Urinary bladder (tissue), 4 donors: ENCODE data around the gene PDE8B. TPM values are rescaled to one million over a fixed set of nuclear protein-coding genes. Genes with fewer than 3 reads are reported as not detected.
A peak's percentile ranks its signal among the peaks of the same experiment; 100 is the strongest.
"Not testable (repeated sequence)": the region's sequence is repeated elsewhere in the genome, so short reads cannot be mapped to it uniquely, and the experiment has no call there.

Experiments
- DNase-seq: peaks from one replicate; pipeline ENCODE4 v3.0.0-alpha.2; 2015; ENCODE audit errors: extremely low spot score
- H3K27ac ChIP-seq: one replicate; pipeline ENCODE4 v1.5.1; 2013; ENCODE audit warnings: low read depth, mild to moderate bottlenecking, moderate library complexity
- H3K36me3 ChIP-seq: one replicate; pipeline ENCODE4 v1.6.1; 2013; ENCODE audit warnings: mild to moderate bottlenecking, moderate library complexity; ENCODE audit not compliant: insufficient read depth
- H3K4me1 ChIP-seq: one replicate; pipeline ENCODE4 v1.6.1; 2013; ENCODE audit warnings: mild to moderate bottlenecking, moderate library complexity; ENCODE audit not compliant: insufficient read depth
- H3K4me3 ChIP-seq: one replicate; pipeline ENCODE4 v1.5.1; 2013; ENCODE audit warnings: low read depth, low read length
- WGBS: extraction: QIAGEN DNeasy Blood & Tissue Kit; methylation state at CpG from one replicate; pipeline ENCODE4 v1.1.7; 2013; 5-methylcytosine and 5-hydroxymethylcytosine counted together
- polyA plus RNA-seq: library from polyadenylated mRNA; stranded (reverse); fragments of 200-250 nt; gene quantifications from one replicate; pipeline ENCODE4 v1.2.3, GENCODE V29; 2013
- total RNA-seq: library from RNA; depleted of rRNA; stranded (reverse); fragments of >200 nt; gene quantifications from one replicate; pipeline ENCODE4 v1.2.3, GENCODE V29; 2014
- donor health status: healthy with polysubstance abuse.
- donor health status: healthy.

Gene PDE8B
- total and polyA plus RNA-seq, 2 donors: 2.4 to 2.9 TPM

DNA sequence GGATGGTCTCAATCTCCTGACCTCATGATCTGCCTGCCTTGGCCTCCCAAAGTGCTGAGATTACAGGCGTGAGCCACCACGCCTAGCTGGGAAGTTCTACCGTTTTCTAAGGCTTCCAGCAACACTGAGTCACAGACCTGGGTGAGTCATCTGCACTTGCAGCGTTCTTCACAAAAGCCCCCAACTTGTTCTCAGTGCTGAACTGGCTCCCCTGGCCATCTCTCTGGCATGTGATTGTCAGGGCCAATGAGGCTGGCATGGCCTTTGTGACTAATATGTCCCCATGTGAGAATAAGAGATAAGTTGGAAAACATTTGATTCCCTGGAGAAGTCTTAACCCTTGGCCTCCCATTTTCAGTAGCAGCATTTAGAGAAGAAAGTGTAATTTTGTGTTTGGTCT lies 157.3 kb downstream of the PDE8B start:
- DNase-seq: no peak
- no peaks in the 10 kb centered on the region for H3K4me1 ChIP-seq
- 85% methylated on average over 4 of the region's 4 CpGs for WGBS
- no peak overlapping the region for H3K27ac ChIP-seq
- H3K36me3 ChIP-seq: no peaks in the 10 kb centered on the region
- no peak overlapping the region for H3K4me3 ChIP-seq

DNA sequence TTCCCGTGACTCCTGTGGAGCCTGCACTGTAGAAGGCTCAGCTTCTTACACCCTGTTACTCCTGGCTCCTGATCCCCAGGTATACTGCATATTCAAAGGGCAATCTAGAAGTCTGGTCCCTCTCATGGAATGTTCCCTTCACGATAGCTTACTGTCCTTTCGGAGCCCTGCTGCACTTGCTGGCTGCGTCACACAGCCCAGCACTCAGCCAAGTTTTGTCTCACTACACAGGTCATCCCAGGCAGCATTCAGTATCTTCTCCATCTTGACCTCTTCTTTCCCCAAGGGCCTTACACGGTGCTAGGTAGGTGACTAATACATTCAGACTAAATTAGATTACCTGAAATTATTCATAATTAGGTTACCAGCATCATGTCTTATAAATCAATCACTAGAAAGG lies 157.9 kb downstream of the PDE8B start:
- 87% methylated on average over 5 of the region's 5 CpGs for WGBS
- H3K36me3 ChIP-seq: no peaks in the 10 kb centered on the region
- H3K27ac ChIP-seq: no peak overlapping the region
- DNase-seq: no peak
- no peak overlapping the region for H3K4me3 ChIP-seq
- no peaks in the 10 kb centered on the region for H3K4me1 ChIP-seq

GRCh38 chr5:77369566-77369965 lies 159.1 kb downstream of the PDE8B start:
- 59% methylated on average over 2 of the region's 2 CpGs for WGBS
- no peak for DNase-seq
- Histone ChIP-seq H3K4me1 (no peaks in the 10 kb centered on the region), H3K27ac (no peak overlapping the region), H3K36me3 (no peaks in the 10 kb centered on the region), H3K4me3 (no peak overlapping the region)

DNA sequence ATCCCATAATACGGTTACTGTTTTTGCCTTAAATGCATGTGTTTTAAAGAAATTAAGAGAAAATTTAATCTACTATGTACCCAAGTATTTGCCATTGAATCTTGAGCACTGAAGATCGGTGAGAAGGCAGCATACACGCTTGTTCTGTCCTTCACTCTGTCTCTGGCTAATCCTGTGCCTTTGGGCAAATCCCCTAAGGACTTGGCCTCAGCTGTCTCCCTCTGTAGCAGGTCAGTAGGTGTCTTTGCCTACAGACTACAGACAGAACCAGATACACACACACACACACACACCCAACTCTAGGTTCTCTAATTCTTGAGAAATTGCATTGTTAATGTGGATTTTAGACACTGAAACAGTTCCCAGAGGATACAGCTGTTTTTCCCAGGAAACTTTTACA lies 164.2 kb downstream of the PDE8B start:
- WGBS: 62% methylated on average over 3 of the region's 3 CpGs
- H3K36me3 ChIP-seq: no peaks in the 10 kb centered on the region
- no peak overlapping the region for H3K27ac ChIP-seq
- no peak for DNase-seq
- H3K4me3 ChIP-seq: no peak overlapping the region
- no peaks in the 10 kb centered on the region for H3K4me1 ChIP-seq

- H3K36me3 ChIP-seq: no peaks in the 10 kb centered on the region
- H3K27ac ChIP-seq: no peak overlapping the region
- no peak for DNase-seq
- no peaks in the 10 kb centered on the region for H3K4me1 ChIP-seq
- 85% methylated on average over 5 of the region's 5 CpGs for whole genome bisulfite sequencing
- H3K4me3 ChIP-seq: no peak overlapping the region
Observed at GRCh38 chr5:77376609-77377300, 166.3 kb downstream of the PDE8B start.

- no peak overlapping the region for H3K27ac ChIP-seq
- H3K4me3 ChIP-seq: no peak overlapping the region
- 58% methylated on average over 6 of the region's 6 CpGs for WGBS
- no peaks in the 10 kb centered on the region for H3K4me1 ChIP-seq
- DNase-seq: peak; percentile 21
- no peaks in the 10 kb centered on the region for H3K36me3 ChIP-seq
Observed at GRCh38 chr5:77379558-77380061, 169.1 kb downstream of the PDE8B start.

GRCh38 chr5:77380636-77381035 lies 170.2 kb downstream of the PDE8B start:
- 63% methylated on average over 4 of the region's 4 CpGs for WGBS
- no peak for DNase-seq
- no peaks in the 10 kb centered on the region for H3K36me3 ChIP-seq
- no peaks in the 10 kb centered on the region for H3K4me1 ChIP-seq
- no peak overlapping the region for H3K4me3 ChIP-seq
- H3K27ac ChIP-seq: no peak overlapping the region

- H3K27ac ChIP-seq, H3K4me3 ChIP-seq, DNase-seq, H3K36me3 ChIP-seq, H3K4me1 ChIP-seq: not testable (repeated sequence)
- 93% methylated on average over 2 of the region's 2 CpGs for WGBS
Observed at GRCh38 chr5:77383336-77383735, 172.9 kb downstream of the PDE8B start.

DNA sequence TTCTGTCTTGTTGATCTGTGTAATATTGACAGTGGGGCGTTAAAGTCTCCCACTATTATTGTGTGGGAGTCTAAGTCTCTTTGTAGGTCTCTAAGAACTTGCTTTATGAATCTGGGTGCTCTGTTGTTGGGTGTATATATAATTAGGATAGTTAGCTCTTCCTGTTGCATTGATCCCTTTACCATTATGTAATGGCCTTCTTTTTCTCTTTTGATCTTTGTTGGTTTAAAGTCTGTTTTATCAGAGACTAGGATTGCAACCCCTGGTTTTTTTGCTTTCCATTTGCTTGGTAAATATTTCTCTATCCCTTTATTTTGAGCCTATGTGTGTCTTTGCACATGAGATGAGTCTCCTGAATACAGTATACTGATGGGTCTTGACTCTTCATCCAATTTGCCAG lies 175.9 kb downstream of the PDE8B start:
- not testable (repeated sequence) for H3K36me3 ChIP-seq, H3K27ac ChIP-seq, H3K4me1 ChIP-seq, H3K4me3 ChIP-seq, DNase-seq
- WGBS: 96% methylated on average over 1 of the region's 1 CpG

DNA sequence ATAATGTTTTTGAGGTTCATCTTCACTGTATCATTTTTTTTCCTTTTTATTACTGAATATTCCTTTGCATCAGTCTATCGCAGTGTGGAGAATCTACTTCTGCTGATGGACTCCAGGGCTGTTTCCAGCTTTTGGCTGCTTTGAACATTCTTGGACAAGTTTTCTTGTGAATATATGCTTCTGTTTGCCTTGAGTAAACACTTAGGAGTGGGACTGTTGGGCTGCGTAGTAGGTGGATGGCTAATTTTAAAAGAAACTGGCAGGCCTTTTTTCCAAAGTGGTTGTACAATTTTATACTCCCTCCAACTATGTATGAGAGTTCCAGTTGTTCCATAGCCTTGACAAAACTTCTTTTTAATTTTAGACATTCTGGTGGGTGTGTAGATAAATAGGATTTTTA lies 179.3 kb downstream of the PDE8B start:
- Histone ChIP-seq H3K4me3 (no peak overlapping the region), H3K36me3 (no peaks in the 10 kb centered on the region), H3K27ac (no peak overlapping the region), H3K4me1 (no peaks in the 10 kb centered on the region)
- 45% methylated on average over 2 of the region's 2 CpGs for WGBS
- DNase-seq: no peak

- no peak overlapping the region for H3K4me3 ChIP-seq
- no peak overlapping the region for H3K27ac ChIP-seq
- DNase-seq: no peak
- no peaks in the 10 kb centered on the region for H3K36me3 ChIP-seq
- 55% methylated on average over 3 of the region's 3 CpGs for WGBS
- no peaks in the 10 kb centered on the region for H3K4me1 ChIP-seq
Observed at GRCh38 chr5:77390221-77390620, 179.7 kb downstream of the PDE8B start.

DNA sequence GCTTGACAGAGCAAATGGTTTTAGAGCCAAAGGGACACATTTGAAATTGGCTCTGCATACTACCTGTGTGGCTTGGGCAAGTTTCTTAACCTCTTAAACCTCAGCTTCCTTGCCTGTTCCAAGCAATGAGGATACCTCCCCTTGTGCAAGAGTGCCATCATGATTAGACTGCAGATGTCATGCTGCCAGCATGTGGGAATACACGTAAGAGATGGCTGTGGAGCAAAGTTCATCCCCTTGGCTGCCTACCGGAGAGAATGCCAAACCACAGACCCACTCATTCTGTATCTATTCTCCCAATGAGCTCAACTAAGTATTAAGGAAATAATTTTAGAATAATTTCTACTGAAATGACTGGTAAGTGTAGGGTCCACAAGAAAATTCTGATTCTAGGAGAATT lies 180.3 kb downstream of the PDE8B start:
- WGBS: 74% methylated on average over 2 of the region's 2 CpGs
- no peaks in the 10 kb centered on the region for H3K4me1 ChIP-seq
- no peak for DNase-seq

DNA sequence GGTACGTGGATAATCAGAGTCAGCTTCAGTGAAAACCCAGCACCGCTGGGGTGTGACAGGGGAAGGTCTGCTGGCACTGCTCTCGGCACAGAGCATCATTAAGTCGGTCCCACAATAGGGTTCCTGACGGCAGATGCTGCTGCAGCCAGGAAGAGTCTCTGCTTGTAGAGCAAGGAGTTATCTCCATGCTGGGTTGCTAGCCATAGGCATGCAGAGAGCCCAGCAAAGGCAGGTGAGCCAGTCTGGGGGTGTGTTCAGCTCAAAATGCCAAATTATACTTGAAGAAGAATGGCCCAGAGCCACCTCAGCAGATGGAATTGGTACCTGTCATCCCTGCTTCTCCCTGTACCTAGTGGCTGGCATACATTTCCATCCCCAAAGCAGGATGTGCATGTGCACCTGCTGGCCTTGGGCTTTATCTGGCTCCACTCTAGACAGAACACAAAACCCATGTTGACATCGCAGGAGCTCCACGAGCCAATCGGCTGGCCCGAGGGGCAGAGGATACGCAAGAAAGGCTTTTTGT lies 180.8 kb downstream of the PDE8B start:
- Histone ChIP-seq H3K4me1 (no peaks in the 10 kb centered on the region), H3K36me3 (no peaks in the 10 kb centered on the region), H3K27ac (no peak overlapping the region), H3K4me3 (no peak overlapping the region)
- DNase-seq: no peak
- WGBS: 92% methylated on average over 10 of the region's 10 CpGs

More for the DNA sequence above, 180.3 kb downstream of the PDE8B start:
- no peak overlapping the region for H3K4me3 ChIP-seq
- H3K27ac ChIP-seq: no peak overlapping the region
- H3K36me3 ChIP-seq: no peaks in the 10 kb centered on the region

GRCh38 chr5:77394064-77394715 lies 183.7 kb downstream of the PDE8B start:
- Histone ChIP-seq H3K36me3 (no peaks in the 10 kb centered on the region), H3K4me1 (no peaks in the 10 kb centered on the region), H3K4me3 (no peak overlapping the region), H3K27ac (no peak overlapping the region)
- DNase-seq: no peak
- 80% methylated on average over 3 of the region's 3 CpGs for WGBS
